WTC11 (cell line): ENCODE data around the gene MED9. TPM values are rescaled to one million over a fixed set of nuclear protein-coding genes. Genes with fewer than 3 reads are reported as not detected.

Experiments
- ATAC-seq: fragments of 200-7000 bp; cut with Tn5 transposase; 2 replicates; pipeline ENCODE4 v1.10.0; 2021; ENCODE audit warnings: mild to moderate bottlenecking, moderate library complexity
- CTCF ChIA-PET: fragments of 300-600 bp; sonication (Branson Sonifier 250); formaldehyde crosslinking; loops from one replicate; lab custom pipeline; 2021; ENCODE audit warnings: antibody characterized with exemption; lab: Charles Lee
- POLR2A ChIA-PET: fragments of 350-600 bp; sonication (Branson Sonifier 250); formaldehyde crosslinking; loops from one replicate; lab custom pipeline; 2021; ENCODE audit warnings: antibody characterized with exemption; lab: Charles Lee
- DNase-seq: peaks from one replicate; pipeline ENCODE4 v3.0.0; 2021; ENCODE audit warnings: low spot score
- H3K27ac Mint-ChIP-seq: 2 replicates; pipeline ENCODE4 v1.8.0; 2021; ENCODE audit warnings: mixed read lengths
- H3K27me3 Mint-ChIP-seq: 2 replicates; pipeline ENCODE4 v1.8.0; 2021; ENCODE audit warnings: low read depth, mild to moderate bottlenecking, moderate library complexity, mixed read lengths
- H3K36me3 Mint-ChIP-seq: 2 replicates; pipeline ENCODE4 v1.8.0; 2021; ENCODE audit warnings: mixed read lengths
- H3K4me1 Mint-ChIP-seq: 2 replicates; pipeline ENCODE4 v1.8.0; 2022; ENCODE audit warnings: mixed read lengths
- H3K4me3 Mint-ChIP-seq: 2 replicates; pipeline ENCODE4 v1.8.0; 2021; ENCODE audit warnings: mild to moderate bottlenecking, moderate library complexity, mixed read lengths
- H3K9me3 Mint-ChIP-seq: 2 replicates; pipeline ENCODE4 v1.8.0; 2021; ENCODE audit warnings: mixed read lengths
- CBFB ChIP-seq: sonication (generic); formaldehyde crosslinking; IDR thresholded peaks from 2 replicates; pipeline ENCODE4 v1.8.1; 2022; ENCODE audit warnings: mild to moderate bottlenecking, low read depth, missing genetic modification reagents
- CREB1 ChIP-seq: sonication (generic); formaldehyde crosslinking; IDR thresholded peaks from 2 replicates; pipeline ENCODE4 v1.8.0; 2023; ENCODE audit warnings: mild to moderate bottlenecking, missing genetic modification reagents
- FOXP1 ChIP-seq: sonication (generic); formaldehyde crosslinking; IDR thresholded peaks from 2 replicates; pipeline ENCODE4 v1.8.0; 2022; ENCODE audit warnings: missing genetic modification reagents, mild to moderate bottlenecking, moderate library complexity, borderline replicate concordance
- GABPB1 ChIP-seq: sonication (generic); formaldehyde crosslinking; IDR thresholded peaks from 2 replicates; pipeline ENCODE4 v1.8.1; 2023; ENCODE audit warnings: mild to moderate bottlenecking, missing genetic modification reagents
- HMGA2 ChIP-seq: fragments of 250-450 bp; sonication (Bioruptor Pico); IDR thresholded peaks from 2 replicates; pipeline ENCODE4 v1.4.0; 2021; ENCODE audit warnings: mild to moderate bottlenecking, moderate library complexity
- IRF2 ChIP-seq: sonication (generic); formaldehyde crosslinking; IDR thresholded peaks from 2 replicates; pipeline ENCODE4 v1.8.0; 2022; ENCODE audit warnings: low read depth, missing genetic modification reagents, borderline replicate concordance
- JAZF1 ChIP-seq: fragments of 250-450 bp; sonication (Bioruptor Pico); IDR thresholded peaks from 2 replicates; pipeline ENCODE4 v1.9.0; 2021; ENCODE audit warnings: moderate library complexity, mild to moderate bottlenecking, inconsistent platforms
- NFE2L1 ChIP-seq: sonication (generic); formaldehyde crosslinking; IDR thresholded peaks from 2 replicates; pipeline ENCODE4 v1.8.1; 2023; ENCODE audit warnings: missing genetic modification reagents
- NR1H2 ChIP-seq: sonication (generic); formaldehyde crosslinking; IDR thresholded peaks from 2 replicates; pipeline ENCODE4 v1.9.0; 2021; ENCODE audit warnings: mild to moderate bottlenecking, moderate library complexity, missing genetic modification reagents
- SOX15 ChIP-seq: fragments of 250-450 bp; sonication (Bioruptor Pico); IDR thresholded peaks from 2 replicates; pipeline ENCODE4 v1.9.0; 2021; ENCODE audit warnings: mild to moderate bottlenecking
- SP1 ChIP-seq: sonication (generic); formaldehyde crosslinking; conservative IDR thresholded peaks from 2 replicates; pipeline ENCODE4 v1.8.1; 2022; ENCODE audit warnings: missing genetic modification reagents
- TEAD1 ChIP-seq: sonication (generic); formaldehyde crosslinking; IDR thresholded peaks from 2 replicates; pipeline ENCODE4 v1.8.0; 2022; ENCODE audit warnings: mild to moderate bottlenecking, missing genetic modification reagents
- TEAD4 ChIP-seq: sonication (generic); formaldehyde crosslinking; IDR thresholded peaks from 2 replicates; pipeline ENCODE4 v1.8.0; 2022; ENCODE audit warnings: mild to moderate bottlenecking, missing genetic modification reagents
- ZBTB21 ChIP-seq: sonication (generic); formaldehyde crosslinking; IDR thresholded peaks from 2 replicates; pipeline ENCODE4 v1.8.1; 2023; ENCODE audit warnings: mild to moderate bottlenecking, missing genetic modification reagents, borderline replicate concordance
- ZNF423 ChIP-seq: fragments of 250-450 bp; sonication (Bioruptor Pico); IDR thresholded peaks from 2 replicates; pipeline ENCODE4 v2.1.2; 2022; ENCODE audit warnings: mild to moderate bottlenecking, moderate library complexity
- ZNF671 ChIP-seq: fragments of 250-450 bp; sonication (Bioruptor Pico); IDR thresholded peaks from 2 replicates; pipeline ENCODE4 v1.8.0; 2021; ENCODE audit warnings: mild to moderate bottlenecking
- total RNA-seq: library from RNA; stranded (reverse); gene quantifications from 3 replicates; pipeline ENCODE4 v1.2.3, GENCODE V29; 2021
- TF ChIP-seq, protein P1 (sequence below): sonication (generic); formaldehyde crosslinking; IDR thresholded peaks from 2 replicates; pipeline ENCODE4 v1.8.1; 2023; ENCODE audit warnings: mild to moderate bottlenecking, missing genetic modification reagents
- TF ChIP-seq, protein P2 (sequence below): sonication (generic); formaldehyde crosslinking; IDR thresholded peaks from 2 replicates; pipeline ENCODE4 v1.8.1; 2022; ENCODE audit warnings: low read depth, mild to moderate bottlenecking, moderate library complexity, missing genetic modification reagents, borderline replicate concordance
- TF ChIP-seq, protein P3 (sequence below): sonication (generic); formaldehyde crosslinking; IDR thresholded peaks from 2 replicates; pipeline ENCODE4 v1.8.0; 2022; ENCODE audit warnings: mild to moderate bottlenecking, missing genetic modification reagents
- TF ChIP-seq, protein P4 (sequence below): fragments of 250-450 bp; sonication (Bioruptor Pico); IDR thresholded peaks from 2 replicates; pipeline ENCODE4 v1.8.0; 2021; ENCODE audit warnings: mild to moderate bottlenecking
- TF ChIP-seq, protein P5 (sequence below): sonication (generic); formaldehyde crosslinking; IDR thresholded peaks from 2 replicates; pipeline ENCODE4 v1.8.0; 2022; ENCODE audit warnings: missing genetic modification reagents
- TF ChIP-seq, protein P6 (sequence below): fragments of 250-450 bp; sonication (Bioruptor Pico); IDR thresholded peaks from 2 replicates; pipeline ENCODE4 v2.1.2; 2022; ENCODE audit warnings: mild to moderate bottlenecking, moderate library complexity
- TF ChIP-seq, protein P7 (sequence below): sonication (generic); formaldehyde crosslinking; IDR thresholded peaks from 2 replicates; pipeline ENCODE4 v1.8.1; 2023; ENCODE audit warnings: mild to moderate bottlenecking, missing genetic modification reagents
- TF ChIP-seq, protein P8 (sequence below): fragments of 200-600 bp; IDR thresholded peaks from 2 replicates; pipeline ENCODE4 v1.8.0; 2022; ENCODE audit warnings: antibody characterized with exemption

The MED9 gene
- total RNA-seq, 1 experiment from 2014 or later: 21.1 TPM

DNA sequence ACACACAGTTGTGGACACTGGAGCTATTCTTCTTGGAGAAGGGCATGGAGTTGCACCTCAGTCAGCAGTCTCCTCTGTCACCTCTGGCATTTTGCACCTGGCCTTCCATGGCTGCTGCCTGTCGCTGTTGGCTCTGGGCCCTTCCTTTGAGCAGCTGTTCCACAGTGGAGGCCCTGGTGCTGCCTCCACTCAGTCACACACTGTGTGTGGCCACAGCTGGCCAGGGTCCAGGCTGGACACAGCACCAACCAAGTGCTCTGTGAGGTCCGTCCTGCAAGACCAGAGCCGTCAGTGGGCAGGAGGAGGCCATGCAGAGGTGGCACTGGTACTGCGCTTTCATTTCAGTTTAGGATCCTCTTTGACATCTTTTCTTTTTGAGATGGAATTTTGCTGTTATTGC lies 21.6 kb upstream of the MED9 start:
- Mint-ChIP-seq H3K4me3 (no peak overlapping the region), H3K27ac (no peak overlapping the region), H3K27me3 (peaks cover 6% of the 10 kb centered on the region), H3K36me3 (peaks cover 5% of the 10 kb centered on the region), H3K4me1 (no peaks in the 10 kb centered on the region), H3K9me3 (peaks cover 6% of the 10 kb centered on the region)
- CTCF ChIA-PET: interaction anchor here (1.1 kb wide), 1 partner anchor 42 kb away, joined by 3 read pairs; no protein-coding TSS in a partner anchor
- POLR2A ChIA-PET: interaction anchor here (0.8 kb wide), 1 partner anchor 42 kb away, joined by 4 read pairs; no protein-coding TSS in a partner anchor
- no peak for ATAC-seq
- DNase-seq: no peak
- no peak for TF ChIP-seq NFE2L1 (CRISPR knock-in tag)
- TF ChIP-seq CBFB: no peak
- TF ChIP-seq TEAD4 (CRISPR knock-in tag): no peak
- TF ChIP-seq SOX15 (CRISPR knock-in tag): no peak
- TF ChIP-seq FOXP1 (CRISPR knock-in tag): no peak
- TF ChIP-seq ZNF671: no peak
- TF ChIP-seq SP1: no peak
- TF ChIP-seq, protein P1, sequence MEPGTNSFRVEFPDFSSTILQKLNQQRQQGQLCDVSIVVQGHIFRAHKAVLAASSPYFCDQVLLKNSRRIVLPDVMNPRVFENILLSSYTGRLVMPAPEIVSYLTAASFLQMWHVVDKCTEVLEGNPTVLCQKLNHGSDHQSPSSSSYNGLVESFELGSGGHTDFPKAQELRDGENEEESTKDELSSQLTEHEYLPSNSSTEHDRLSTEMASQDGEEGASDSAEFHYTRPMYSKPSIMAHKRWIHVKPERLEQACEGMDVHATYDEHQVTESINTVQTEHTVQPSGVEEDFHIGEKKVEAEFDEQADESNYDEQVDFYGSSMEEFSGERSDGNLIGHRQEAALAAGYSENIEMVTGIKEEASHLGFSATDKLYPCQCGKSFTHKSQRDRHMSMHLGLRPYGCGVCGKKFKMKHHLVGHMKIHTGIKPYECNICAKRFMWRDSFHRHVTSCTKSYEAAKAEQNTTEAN: no peak
- no peak for TF ChIP-seq TEAD1 (CRISPR knock-in tag)
- TF ChIP-seq, protein P2, sequence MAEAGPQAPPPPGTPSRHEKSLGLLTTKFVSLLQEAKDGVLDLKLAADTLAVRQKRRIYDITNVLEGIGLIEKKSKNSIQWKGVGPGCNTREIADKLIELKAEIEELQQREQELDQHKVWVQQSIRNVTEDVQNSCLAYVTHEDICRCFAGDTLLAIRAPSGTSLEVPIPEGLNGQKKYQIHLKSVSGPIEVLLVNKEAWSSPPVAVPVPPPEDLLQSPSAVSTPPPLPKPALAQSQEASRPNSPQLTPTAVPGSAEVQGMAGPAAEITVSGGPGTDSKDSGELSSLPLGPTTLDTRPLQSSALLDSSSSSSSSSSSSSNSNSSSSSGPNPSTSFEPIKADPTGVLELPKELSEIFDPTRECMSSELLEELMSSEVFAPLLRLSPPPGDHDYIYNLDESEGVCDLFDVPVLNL (CRISPR knock-in tag): no peak
- TF ChIP-seq, protein P3, sequence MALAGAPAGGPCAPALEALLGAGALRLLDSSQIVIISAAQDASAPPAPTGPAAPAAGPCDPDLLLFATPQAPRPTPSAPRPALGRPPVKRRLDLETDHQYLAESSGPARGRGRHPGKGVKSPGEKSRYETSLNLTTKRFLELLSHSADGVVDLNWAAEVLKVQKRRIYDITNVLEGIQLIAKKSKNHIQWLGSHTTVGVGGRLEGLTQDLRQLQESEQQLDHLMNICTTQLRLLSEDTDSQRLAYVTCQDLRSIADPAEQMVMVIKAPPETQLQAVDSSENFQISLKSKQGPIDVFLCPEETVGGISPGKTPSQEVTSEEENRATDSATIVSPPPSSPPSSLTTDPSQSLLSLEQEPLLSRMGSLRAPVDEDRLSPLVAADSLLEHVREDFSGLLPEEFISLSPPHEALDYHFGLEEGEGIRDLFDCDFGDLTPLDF (CRISPR knock-in tag): no peak
- TF ChIP-seq HMGA2 (CRISPR knock-in tag): no peak
- no peak for TF ChIP-seq NR1H2
- no peak for TF ChIP-seq IRF2 (CRISPR knock-in tag)
- TF ChIP-seq JAZF1 (CRISPR knock-in tag): no peak
- TF ChIP-seq ZNF423 (CRISPR knock-in tag): no peak
- TF ChIP-seq, protein P4, sequence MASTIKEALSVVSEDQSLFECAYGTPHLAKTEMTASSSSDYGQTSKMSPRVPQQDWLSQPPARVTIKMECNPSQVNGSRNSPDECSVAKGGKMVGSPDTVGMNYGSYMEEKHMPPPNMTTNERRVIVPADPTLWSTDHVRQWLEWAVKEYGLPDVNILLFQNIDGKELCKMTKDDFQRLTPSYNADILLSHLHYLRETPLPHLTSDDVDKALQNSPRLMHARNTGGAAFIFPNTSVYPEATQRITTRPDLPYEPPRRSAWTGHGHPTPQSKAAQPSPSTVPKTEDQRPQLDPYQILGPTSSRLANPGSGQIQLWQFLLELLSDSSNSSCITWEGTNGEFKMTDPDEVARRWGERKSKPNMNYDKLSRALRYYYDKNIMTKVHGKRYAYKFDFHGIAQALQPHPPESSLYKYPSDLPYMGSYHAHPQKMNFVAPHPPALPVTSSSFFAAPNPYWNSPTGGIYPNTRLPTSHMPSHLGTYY (CRISPR knock-in tag): no peak
- no peak for TF ChIP-seq ZBTB21 (CRISPR knock-in tag)
- TF ChIP-seq CREB1: no peak

DNA sequence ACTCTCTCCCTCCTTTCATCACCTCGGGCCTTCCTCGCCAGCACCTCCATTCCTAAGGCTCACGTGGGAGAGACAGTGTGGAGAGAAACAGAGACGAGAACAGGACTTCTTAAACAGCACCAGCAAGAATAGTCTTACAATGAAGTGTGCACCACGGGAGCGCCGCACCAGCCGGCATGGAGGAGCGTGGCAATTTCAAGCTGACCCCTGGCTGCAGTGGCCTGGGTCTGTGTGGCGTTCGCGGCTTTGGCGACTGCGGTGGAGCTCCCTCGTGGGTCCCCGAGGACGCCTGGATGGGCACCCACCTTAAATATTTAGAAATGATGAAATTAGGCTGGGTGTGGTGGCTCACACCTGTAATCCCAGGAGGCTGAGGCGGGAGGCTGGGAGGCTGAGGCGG lies 20.5 kb upstream of the MED9 start:
- POLR2A ChIA-PET: no interaction called here
- Mint-ChIP-seq H3K27ac (no peak overlapping the region), H3K36me3 (peaks cover 6% of the 10 kb centered on the region), H3K9me3 (peaks cover 15% of the 10 kb centered on the region), H3K4me1 (no peaks in the 10 kb centered on the region), H3K4me3 (no peak overlapping the region), H3K27me3 (peaks cover 6% of the 10 kb centered on the region)
- TF ChIP-seq, protein P5, sequence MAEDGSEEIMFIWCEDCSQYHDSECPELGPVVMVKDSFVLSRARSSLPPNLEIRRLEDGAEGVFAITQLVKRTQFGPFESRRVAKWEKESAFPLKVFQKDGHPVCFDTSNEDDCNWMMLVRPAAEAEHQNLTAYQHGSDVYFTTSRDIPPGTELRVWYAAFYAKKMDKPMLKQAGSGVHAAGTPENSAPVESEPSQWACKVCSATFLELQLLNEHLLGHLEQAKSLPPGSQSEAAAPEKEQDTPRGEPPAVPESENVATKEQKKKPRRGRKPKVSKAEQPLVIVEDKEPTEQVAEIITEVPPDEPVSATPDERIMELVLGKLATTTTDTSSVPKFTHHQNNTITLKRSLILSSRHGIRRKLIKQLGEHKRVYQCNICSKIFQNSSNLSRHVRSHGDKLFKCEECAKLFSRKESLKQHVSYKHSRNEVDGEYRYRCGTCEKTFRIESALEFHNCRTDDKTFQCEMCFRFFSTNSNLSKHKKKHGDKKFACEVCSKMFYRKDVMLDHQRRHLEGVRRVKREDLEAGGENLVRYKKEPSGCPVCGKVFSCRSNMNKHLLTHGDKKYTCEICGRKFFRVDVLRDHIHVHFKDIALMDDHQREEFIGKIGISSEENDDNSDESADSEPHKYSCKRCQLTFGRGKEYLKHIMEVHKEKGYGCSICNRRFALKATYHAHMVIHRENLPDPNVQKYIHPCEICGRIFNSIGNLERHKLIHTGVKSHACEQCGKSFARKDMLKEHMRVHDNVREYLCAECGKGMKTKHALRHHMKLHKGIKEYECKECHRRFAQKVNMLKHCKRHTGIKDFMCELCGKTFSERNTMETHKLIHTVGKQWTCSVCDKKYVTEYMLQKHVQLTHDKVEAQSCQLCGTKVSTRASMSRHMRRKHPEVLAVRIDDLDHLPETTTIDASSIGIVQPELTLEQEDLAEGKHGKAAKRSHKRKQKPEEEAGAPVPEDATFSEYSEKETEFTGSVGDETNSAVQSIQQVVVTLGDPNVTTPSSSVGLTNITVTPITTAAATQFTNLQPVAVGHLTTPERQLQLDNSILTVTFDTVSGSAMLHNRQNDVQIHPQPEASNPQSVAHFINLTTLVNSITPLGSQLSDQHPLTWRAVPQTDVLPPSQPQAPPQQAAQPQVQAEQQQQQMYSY: no peak
- TF ChIP-seq, protein P6, sequence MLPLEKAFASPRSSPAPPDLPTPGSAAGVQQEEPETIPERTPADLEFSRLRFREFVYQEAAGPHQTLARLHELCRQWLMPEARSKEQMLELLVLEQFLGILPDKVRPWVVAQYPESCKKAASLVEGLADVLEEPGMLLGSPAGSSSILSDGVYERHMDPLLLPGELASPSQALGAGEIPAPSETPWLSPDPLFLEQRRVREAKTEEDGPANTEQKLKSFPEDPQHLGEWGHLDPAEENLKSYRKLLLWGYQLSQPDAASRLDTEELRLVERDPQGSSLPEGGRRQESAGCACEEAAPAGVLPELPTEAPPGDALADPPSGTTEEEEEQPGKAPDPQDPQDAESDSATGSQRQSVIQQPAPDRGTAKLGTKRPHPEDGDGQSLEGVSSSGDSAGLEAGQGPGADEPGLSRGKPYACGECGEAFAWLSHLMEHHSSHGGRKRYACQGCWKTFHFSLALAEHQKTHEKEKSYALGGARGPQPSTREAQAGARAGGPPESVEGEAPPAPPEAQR (CRISPR knock-in tag): no peak
- TF ChIP-seq, protein P7, sequence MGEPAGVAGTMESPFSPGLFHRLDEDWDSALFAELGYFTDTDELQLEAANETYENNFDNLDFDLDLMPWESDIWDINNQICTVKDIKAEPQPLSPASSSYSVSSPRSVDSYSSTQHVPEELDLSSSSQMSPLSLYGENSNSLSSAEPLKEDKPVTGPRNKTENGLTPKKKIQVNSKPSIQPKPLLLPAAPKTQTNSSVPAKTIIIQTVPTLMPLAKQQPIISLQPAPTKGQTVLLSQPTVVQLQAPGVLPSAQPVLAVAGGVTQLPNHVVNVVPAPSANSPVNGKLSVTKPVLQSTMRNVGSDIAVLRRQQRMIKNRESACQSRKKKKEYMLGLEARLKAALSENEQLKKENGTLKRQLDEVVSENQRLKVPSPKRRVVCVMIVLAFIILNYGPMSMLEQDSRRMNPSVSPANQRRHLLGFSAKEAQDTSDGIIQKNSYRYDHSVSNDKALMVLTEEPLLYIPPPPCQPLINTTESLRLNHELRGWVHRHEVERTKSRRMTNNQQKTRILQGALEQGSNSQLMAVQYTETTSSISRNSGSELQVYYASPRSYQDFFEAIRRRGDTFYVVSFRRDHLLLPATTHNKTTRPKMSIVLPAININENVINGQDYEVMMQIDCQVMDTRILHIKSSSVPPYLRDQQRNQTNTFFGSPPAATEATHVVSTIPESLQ (CRISPR knock-in tag): no peak
- TF ChIP-seq, protein P8, sequence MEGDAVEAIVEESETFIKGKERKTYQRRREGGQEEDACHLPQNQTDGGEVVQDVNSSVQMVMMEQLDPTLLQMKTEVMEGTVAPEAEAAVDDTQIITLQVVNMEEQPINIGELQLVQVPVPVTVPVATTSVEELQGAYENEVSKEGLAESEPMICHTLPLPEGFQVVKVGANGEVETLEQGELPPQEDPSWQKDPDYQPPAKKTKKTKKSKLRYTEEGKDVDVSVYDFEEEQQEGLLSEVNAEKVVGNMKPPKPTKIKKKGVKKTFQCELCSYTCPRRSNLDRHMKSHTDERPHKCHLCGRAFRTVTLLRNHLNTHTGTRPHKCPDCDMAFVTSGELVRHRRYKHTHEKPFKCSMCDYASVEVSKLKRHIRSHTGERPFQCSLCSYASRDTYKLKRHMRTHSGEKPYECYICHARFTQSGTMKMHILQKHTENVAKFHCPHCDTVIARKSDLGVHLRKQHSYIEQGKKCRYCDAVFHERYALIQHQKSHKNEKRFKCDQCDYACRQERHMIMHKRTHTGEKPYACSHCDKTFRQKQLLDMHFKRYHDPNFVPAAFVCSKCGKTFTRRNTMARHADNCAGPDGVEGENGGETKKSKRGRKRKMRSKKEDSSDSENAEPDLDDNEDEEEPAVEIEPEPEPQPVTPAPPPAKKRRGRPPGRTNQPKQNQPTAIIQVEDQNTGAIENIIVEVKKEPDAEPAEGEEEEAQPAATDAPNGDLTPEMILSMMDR: no peak
- no peak for TF ChIP-seq CREB1
- no peak for TF ChIP-seq GABPB1 (CRISPR knock-in tag)
- ATAC-seq (no peak), DNase-seq (no peak)
- CTCF ChIA-PET: no interaction called here
